Fibroblast of skin of left quadriceps (primary cell): ENCODE results near the gene PEG3.

Experiments used
- DNase-seq, 2 experiments: peaks; one replicate each; pipeline ENCODE4 v3.0.0-alpha.2; 2013; ENCODE audit warnings: low read depth in 2 of 2

The PEG3 gene

DNA sequence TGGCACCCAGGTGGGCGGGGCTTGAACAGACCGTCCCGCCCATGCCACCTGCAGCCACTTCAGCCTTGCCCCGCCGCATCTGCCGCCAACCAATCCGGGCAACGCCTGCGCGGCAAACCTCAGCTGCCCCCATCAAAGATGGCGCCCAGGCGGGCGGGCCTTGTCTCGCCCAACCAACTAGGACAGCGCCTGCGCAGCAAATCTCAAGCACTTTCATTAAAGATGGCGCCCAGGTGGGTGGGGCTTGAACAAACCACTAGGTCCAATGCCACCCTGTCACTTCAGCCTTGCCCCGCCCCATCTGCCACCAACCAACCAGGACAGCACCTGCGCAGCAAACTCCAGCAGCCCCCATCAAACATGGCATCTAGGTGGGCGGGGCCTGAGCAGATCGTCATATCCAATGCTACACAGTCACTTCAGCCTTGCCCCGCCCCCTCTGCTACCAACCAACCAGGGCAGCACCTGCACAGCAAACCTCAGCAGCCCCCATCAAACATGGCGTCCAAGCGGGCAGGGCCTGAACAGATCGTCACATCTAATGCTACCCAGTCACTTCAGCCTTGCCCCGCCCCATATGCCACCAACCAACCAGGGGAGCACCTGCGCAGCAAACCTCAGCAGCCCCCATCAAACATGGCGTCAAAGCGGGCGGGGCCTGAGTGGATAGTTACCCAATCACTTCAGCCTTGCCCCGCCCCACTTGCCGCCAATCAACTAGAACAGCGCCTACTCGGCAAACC, 1.4 kb downstream of the PEG3 start:
- peak; percentile 88 for DNase-seq

DNA sequence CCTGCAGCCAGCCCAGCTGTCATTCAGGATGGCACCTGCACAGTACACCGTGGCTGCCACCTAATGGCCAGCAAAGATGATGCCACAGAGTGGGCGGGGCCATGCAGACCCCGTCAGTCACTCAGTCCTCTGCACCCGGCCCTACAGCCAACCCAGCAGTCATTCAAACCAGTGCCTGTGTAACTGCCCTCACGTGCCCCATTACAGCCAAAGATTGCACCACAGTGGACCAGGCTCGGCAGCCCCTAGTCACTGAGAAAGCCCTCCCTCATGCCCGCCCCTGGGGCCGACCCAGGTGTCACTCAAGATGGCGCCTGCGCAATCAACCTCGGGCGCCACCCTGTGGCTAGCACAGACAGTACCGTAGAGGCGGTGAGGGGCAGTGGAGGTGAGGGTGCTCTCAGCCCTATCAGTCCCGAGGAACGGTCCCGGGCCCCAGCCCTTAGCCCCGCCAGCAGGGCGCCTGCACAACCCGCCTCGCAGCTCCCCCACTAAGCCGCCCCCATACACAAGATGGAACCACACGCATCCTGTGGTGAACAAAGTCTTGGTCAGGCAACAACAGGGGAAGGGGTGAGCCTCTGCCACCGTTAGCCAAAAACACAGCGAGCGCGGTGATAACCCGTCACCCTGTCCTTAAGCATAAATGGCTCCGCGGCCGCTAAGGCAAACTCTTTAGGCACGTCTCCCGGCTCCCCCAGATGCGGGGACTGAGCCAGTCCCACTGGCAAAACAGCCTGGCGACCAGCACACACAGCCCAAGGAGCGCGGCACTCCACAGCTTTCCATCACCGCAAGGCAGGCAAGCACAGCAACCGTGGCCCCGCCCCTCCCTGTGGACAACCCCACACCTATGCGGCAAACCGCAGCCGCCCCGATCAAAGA, 2.3 kb downstream of the PEG3 start:
- peak; percentile 20 to 22 for DNase-seq

DNA sequence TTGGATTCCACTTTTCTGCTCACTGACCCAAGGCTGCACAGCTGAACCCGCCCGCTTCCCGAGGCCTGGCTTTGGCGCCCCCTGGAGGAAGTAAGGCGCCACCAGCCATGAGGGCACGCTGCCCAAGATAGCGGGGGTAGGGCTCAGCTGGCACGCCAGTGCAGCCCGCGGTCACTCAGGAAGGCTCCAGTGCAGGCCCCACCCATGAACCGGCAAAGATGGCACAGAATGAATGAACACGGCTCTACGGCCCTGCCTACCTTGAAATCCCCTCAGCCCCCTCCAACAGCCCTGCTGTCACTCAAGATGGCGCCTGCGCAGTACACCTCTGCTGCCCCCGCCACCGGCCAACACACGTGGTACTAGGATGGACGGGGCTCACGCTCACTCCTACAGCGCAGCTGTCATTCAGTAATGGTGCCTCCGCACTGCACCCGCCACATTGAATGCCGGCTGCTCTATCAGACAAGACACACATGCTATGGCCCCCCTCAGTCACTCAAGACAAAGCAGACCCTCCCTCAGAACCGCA, 3.0 kb downstream of the PEG3 start:
- DNase-seq = peak in 1 of 2 experiments; percentile 9

DNA sequence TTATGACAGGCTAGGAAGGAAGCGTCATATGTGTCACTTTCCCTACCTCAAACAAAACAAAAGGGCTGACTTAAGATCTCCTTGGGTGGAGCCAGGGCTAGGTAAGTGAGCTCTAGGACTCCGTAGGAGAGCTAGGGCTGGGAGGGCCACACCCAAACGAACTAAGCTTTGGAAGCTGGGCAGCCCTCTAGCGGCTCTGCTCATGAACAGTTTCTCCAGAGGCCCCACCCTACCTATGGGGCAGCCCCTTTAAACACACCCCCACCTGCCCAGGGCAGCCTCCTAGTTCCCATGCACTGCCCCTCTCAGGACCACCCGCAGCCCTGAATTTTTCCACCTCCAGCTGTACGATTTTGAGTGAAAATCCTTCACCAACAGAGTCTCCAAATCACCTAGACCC, 3.5 kb downstream of the PEG3 start:
- DNase-seq = no peak

DNA sequence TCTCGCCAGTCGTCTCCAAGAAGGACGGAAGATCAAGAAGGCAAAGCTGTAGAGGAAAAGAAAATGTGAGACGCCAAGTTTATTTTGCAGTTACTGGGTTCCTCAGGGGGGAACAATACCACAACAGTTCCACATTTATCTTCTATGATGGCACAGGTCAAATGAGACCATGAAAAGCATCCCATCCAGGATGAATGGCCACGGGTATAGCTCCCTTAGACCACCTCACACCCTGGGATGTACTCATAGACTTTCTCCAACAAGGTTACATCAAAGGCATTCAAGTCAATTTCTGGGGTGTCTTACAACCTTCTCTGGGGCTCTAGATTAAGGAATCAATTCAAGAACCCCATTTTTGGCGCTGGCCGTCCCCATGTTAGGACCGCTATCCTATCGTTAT, 4.5 kb downstream of the PEG3 start:
- no peak for DNase-seq

DNA sequence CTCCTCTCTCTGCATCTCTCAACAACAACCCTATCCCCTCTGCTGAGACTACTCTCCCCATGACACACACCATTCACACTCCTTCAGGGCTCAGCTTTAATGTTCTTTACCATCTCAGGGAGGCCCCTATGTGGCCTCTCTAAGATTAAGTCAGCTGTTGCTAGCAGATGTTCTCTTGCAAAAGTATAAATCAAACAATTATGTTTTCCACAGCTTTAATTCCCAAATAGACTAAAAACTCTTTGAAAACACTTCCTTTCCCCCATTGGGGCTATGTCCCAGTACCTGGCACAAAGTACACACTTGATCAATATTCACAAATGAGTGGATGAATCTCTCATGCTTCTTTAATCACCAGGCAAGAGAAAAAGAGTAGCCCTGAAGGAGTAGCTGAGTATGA, 5.1 kb downstream of the PEG3 start:
- DNase-seq = no peak

DNA sequence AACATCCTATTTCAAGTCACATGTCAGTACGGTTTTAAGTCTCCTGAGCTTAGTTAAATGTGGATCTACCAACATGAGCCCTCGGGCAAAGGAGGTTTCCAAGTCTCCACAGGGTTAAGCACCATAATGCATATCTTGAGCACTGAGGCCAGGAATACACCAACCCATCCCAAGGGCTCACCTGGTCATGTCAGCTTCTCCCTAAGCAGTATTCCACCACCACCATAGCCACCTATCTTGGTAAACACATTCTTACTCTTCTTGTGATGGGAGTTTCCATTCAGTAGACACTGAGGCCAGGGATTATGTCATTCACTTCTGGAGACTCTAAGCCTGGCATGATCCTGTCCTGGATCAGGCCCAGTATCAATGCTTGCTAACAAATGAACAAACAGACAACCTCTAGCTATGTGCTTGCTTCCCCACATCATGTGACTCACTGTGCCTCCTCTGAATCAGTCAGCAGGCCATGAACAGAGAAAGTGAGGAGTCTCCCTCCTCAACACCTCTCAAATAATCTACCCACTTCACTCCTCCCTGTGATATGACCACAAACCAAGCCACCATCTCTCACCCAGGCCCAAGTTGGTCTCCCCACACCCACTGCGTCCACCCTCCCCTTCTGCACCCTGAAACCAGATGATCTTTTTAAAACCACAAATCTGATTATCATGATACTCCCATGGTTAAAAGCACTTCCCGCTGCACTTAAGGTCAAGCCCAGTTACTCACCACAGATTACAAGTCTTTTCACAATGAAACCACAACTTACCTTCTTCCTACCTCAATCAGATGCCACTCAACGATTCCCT, 5.8 kb downstream of the PEG3 start:
- DNase-seq = no peak

DNA sequence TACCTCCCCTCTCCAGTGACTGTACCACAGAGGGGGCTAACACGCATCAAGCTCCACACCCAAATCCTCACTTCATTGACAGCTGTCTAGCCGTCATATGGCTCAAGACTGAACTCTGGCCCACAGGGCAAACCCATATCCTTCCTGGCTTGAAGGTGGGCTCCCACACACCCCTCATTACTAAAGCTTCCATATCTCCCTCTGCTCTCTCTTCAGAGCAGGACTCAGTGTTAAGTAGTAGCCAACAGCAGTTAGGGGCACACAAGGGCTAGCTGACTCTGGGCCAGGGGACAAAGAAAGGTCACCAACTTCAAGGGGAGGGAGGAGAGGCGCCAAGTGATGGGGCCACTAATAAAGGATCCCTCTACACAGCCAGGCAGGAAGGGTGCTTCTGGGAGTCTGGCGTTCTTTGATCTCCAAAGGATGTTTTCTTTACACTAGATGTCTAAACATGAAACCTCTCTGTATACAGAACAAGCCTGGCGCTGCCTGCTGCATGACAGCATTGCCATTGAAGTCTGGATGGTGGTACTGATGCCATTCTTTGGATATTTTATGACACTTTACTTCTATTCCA, 8.1 kb downstream of the PEG3 start:
- DNase-seq = no peak

DNA sequence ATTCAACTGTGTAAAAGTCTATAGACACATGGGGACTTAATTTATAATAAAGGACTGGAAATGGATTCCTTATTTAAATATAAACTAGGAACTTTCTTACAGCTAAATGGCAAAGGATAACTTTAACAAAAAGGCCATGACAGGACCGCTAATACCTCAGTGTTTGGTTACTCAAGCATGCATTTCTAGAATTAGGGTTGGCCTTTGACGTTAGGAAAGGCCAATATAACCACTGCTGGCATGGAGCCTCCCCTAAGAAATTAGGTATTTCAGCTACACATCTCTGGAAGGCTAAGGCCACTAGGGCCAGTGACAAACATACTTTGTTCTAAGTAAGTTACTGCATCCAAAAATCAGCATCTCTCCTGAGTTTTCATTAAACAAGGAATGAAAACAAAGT, 9.3 kb downstream of the PEG3 start:
- no peak for DNase-seq

DNA sequence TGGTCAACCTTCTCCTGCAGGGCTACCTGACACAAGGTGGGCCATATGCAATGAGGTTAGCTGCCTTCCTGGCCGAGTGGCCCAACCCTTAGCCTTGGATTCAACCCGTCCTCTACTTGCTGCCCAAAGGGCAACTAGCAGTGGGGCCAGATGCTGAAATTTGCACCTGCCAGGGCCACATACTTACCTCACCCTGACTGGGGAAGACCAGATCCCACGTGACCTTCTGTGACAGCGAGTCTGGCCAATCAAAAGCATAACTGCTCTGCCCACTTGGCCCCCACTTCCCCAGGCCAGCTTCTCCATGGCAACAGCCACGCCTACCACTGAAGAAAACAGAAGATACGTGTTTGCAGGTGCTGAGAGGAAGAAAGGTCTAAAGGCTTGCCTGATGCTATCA, 10.9 kb downstream of the PEG3 start:
- no peak for DNase-seq

DNA sequence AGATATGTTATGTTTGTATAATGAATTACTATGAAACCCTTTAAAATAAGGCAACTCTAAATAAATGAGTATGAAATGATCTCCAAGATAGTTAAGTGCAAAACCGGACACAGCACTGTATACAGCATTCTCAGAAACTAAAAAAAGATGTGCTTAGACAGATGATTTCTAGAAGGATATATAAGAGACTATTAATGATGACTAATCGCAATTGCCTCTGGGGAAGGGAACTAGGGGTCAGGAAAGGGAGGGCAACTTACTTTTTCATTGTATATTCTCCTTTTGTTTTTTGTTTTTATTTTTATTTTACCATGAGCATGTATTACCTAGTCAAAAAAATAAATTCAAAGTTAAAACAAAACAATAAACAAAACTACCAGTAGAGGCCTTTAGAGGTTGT, 12.8 kb downstream of the PEG3 start:
- DNase-seq = no peak

DNA sequence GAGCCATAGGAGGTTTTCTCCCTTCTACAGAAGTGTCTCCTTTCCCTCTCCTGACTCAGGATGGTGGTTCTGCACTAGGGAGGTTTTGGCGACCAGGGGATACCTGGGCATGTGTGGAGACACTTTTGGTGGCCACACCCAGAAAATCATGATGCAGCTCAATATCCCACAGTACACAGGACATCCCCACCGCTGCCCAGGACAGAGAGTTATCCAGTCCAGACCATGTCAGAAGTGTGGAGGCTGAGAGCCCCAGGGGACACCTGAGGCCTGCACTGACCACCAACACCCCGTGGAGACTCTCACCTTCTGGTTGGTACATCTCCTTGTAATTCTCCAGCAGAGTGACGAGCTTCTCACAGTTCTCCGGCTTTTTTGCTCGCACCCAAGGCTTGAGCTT, 16.6 kb downstream of the PEG3 start:
- DNase-seq = no peak

DNA sequence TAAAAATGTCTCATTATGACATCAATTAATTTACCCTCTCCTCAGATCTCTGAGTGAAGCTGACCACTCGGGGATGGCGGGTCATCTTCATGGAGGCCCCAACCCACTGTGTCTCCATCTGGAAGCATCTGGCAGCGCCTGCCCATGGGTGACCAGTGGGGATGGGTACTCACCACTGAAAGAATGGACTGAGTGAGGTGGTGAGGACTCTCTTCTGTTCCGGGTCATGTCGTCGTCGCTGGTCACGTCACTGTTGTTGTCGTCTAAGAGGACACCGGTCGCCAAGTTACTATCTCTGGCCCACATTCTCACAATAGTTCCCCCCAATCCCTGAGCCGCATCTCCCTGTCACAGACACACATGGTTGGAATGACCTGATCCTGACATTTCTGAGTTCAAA, 17.1 kb downstream of the PEG3 start:
- DNase-seq = no peak

DNA sequence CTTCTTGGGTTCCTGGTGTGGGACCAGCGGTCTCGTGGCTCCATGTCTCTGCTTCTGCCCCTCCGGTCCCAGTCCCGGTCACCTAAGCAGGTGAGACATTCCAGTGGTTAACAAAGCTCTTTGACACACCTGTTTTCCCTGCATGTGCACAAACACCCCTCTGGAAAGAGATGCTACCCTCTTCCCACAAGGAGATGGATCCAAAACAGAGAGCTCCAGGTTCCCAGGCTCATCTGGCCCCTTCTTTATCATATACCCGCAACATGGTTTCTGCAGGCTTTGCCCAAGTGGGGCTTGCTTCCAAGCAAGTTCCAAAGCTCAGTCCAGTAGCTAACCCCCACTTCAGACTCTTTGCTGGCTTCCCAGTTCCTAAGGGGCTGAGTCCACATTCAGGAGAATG, 17.8 kb downstream of the PEG3 start:
- DNase-seq = no peak

DNA sequence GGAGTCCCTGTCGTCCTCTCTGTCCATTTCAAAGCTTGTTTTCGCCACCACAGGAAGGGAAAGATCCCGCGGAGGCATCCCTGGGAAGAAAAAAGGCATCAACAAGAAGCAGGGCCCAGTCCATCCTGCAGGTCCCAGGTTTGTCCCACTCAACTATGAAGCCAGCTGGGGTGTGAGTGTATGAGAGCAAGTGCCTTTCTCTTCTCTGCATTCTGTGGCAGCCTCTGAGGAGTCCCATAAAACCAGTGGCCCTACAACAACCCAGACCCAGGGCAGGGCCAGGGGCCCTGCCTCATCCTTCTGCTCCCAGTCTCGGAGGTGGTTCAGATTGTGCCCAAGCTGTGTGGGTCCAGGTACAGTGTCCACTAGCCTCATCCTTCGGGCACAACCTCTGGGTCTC, 18.9 kb downstream of the PEG3 start:
- no peak for DNase-seq

DNA sequence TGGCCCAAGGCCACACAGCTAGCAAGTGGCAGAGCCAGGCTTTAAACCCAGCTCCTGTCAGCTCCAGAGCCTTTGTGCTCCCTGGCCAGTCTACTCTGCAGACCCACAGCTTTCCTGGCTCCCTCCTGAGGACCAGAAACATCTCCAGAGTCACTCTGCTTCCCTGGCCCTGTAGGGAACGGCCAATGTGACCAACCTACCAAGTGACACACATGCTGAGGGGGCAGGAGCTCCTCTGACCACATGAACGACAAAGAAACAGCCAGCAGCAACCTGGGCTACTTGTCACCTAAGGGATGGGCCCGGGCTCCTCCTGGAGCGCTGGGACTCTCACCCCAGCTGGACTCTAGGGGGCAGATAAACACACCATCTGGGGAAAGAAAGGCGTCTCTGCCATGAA, 19.3 kb downstream of the PEG3 start:
- no peak for DNase-seq

DNA sequence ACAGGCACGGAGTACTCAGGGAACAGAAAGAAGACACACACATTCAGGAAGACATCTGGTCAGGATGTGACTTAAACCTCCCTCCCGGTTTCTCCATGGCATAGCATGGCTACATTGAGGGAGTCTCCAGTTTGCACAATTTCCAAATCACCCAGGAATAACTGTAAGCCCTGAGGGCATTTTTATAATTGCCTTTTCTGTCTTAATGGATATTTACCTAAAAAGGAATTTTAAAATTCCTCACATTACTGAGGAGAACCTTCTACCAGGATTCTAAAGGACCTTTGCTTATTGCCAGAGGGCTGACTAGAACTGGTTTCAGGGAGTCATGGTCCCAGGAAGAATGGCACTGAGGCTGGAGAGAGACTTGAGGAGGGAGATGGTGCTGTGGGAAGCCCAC, 21.4 kb downstream of the PEG3 start:
- no peak for DNase-seq

DNA sequence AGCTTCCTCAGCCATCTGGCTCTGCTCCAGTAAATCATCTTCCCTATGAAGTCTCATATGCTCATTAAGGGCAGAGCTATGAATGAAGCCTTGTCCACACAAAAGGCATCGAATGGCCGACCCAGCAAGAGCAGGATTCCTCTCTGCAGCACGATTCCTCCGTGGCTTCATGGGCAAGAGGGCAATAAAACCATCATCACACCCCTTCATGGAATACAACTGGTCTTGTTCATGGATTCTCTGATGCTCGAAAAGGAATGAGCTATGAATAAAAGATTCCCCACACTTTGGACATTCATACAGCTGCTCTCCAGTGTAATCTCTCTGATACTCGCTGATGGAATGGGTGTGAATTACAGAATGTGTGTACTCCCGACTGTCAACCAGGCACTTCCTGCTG, 25.9 kb downstream of the PEG3 start:
- no peak for DNase-seq

DNA sequence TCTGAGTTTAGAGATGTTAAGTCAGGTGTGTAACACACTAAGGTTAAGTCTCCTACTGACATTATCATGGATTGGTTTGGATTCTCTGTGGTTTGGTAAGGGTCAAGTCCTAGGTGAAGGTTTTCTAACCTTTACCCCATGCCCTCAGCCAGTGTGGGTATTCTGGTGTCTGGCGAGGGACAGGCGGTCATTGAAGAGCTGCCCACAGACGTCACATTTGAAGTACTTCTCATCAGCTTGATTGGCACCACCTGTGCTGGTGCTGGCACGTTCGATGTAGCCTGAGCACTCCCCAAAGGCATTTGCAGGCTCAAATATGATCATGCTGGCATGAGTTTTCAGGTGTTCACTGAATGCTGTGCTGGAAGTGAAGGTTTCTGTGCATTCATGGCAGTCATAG, 27.0 kb downstream of the PEG3 start:
- no peak for DNase-seq

DNA sequence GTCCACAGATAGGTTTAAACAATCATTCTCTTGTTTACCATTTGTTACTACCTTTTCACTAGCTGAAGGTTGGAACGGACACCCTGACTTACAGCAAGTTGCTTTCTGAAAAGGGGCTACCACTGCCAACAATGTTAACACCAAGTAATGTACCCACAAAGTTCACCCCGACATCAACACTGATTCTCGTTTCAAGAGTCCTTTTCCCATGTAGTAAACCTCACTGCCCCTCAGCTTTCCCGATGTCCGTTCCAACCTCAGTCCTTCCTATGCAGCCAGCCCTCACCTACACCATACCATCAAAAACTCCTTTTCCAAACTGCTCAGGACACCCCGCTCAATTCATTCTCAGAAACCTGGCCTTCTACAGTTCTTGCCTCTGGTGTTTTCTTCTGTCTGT, 29.0 kb downstream of the PEG3 start:
- no peak for DNase-seq

DNA sequence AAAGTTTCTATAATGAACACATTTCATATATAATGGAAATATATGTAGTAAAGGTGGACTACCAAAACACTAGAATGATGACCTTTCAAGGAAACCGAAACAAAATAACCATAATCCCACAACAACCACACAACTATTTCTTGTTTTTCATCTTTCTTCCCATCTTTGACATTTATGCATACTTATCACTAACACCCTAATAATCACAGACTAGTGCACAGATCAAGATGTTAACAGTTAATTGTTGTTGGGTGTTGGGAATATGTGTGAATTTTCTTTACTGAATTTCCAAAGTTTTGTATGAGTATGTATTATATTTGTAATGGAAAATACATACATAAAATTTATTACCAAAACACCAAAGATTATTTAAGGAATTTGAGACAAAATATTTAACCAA, 30.3 kb downstream of the PEG3 start:
- no peak for DNase-seq
